HCT116 (cell line): ENCODE measurements around the gene DAO.

Source experiments
- EGR1 ChIP-seq: IDR thresholded peaks from 2 replicates; pipeline ENCODE4 v1.6.1; 2012; ENCODE audit warnings: low read depth
- EZH2phosphoT487 ChIP-seq: fragments of 200-600 bp; IDR thresholded peaks from 2 replicates; pipeline ENCODE4 v1.6.1; 2018; ENCODE audit warnings: antibody characterized with exemption, borderline replicate concordance

- no peak for TF ChIP-seq EZH2phosphoT487
- no peak for TF ChIP-seq EGR1
These were observed 67.2 kb downstream of the DAO start for GRCh38 chr12:108947097-108947496.
